GM12891 (cell line): ENCODE data around the gene NUDT8.
"Not testable (repeated sequence)": the region's sequence is repeated elsewhere in the genome, so short reads cannot be mapped to it uniquely, and the experiment has no call there.

Experiments used
- PAX5 ChIP-seq: IDR thresholded peaks from 2 replicates; pipeline ENCODE4 v1.6.1; 2011; ENCODE audit warnings: low read length, moderate library complexity, mild to moderate bottlenecking; ENCODE audit not compliant: insufficient read depth, severe bottlenecking
- POLR2AphosphoS5 ChIP-seq: IDR thresholded peaks from 2 replicates; pipeline ENCODE4 v1.6.1; 2011; ENCODE audit warnings: low read depth, low read length, control low read depth
- POU2F2 ChIP-seq: IDR thresholded peaks from 2 replicates; pipeline ENCODE4 v1.6.1; 2011; ENCODE audit warnings: low read depth, mild to moderate bottlenecking, control low read depth, low read length, moderate library complexity
- SPI1 ChIP-seq: IDR thresholded peaks from 2 replicates; pipeline ENCODE4 v1.6.1; 2011; ENCODE audit warnings: low read depth, low read length, control low read depth

DNA sequence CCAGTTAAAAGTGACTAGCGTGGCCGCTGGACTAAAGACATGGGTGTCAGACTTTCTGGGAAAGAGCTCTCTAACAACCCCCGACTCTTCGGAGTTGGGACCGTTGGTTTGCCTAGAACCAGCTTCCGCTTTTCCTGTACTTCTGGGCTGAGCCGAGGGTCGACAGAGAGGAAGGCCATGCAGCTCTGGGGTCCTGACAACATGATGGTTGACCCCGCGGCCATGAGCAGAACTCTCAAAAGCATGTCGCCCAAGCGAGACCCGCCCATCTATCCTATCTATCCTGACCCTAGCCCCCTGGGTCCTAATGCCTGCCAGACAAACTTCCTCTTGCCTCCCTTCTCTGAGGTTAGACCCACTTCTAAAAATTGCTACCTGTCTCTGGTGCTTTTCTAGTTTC lies 9.1 kb downstream of the NUDT8 start:
- not testable (repeated sequence) for TF ChIP-seq POLR2AphosphoS5, POU2F2, PAX5, SPI1
